Fibroblast of lung (primary cell): Measurements from ENCODE around the gene AGAP1.

Source experiments
- EZH2 ChIP-seq: IDR thresholded peaks from 2 replicates; pipeline ENCODE4 v1.5.1; 2012; ENCODE audit warnings: low read length, control low read depth, mild to moderate bottlenecking; ENCODE audit errors: missing control alignments
- TF ChIP-seq, protein P1 (sequence below), 2 donors: IDR thresholded peaks in 1 of 2; conservative IDR thresholded peaks in 1 of 2; 1 replicate in 1 of 2; 2 replicates in 1 of 2; pipeline ENCODE4 v1.5.1; 2011 to 2012; ENCODE audit warnings: low read length in 2 of 2, control low read depth in 1 of 2, inconsistent platforms in 1 of 2, low read depth in 1 of 2, mild to moderate bottlenecking in 1 of 2

DNA sequence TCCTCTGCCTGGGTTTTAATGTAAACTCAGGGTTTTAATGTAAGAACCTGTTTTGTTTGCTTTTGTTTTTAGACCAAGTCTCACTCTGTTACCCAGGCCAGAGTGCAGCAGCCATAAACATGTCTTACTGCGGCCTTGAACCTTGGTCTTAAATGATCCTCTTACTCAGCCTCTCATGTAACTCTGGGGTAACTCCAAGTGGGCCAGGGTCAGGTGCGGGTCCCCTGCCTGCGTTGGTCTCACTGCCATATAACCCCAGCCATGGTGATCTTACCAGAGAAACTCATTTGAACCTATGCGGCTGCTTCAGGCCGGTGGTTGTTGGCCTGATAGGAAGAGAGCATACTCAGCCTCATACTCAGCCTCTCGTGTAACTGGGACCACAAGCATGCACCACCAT lies 89.3 kb downstream of the AGAP1 start:
- TF ChIP-seq, protein P1, sequence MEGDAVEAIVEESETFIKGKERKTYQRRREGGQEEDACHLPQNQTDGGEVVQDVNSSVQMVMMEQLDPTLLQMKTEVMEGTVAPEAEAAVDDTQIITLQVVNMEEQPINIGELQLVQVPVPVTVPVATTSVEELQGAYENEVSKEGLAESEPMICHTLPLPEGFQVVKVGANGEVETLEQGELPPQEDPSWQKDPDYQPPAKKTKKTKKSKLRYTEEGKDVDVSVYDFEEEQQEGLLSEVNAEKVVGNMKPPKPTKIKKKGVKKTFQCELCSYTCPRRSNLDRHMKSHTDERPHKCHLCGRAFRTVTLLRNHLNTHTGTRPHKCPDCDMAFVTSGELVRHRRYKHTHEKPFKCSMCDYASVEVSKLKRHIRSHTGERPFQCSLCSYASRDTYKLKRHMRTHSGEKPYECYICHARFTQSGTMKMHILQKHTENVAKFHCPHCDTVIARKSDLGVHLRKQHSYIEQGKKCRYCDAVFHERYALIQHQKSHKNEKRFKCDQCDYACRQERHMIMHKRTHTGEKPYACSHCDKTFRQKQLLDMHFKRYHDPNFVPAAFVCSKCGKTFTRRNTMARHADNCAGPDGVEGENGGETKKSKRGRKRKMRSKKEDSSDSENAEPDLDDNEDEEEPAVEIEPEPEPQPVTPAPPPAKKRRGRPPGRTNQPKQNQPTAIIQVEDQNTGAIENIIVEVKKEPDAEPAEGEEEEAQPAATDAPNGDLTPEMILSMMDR (conservative IDR thresholded peaks at IDR 0.05 in 1 of 2, IDR thresholded peaks at IDR 0.05 in 1 of 2; ENCODE audit: low read depth in 1 of 2, low read length in 2 of 2), result no peak
- no peak for TF ChIP-seq EZH2
